ENCODE results near the gene HDAC8.
"Not testable (repeated sequence)": the region's sequence is repeated elsewhere in the genome, so short reads cannot be mapped to it uniquely, and the experiment has no call there.

HDAC8 gene

GRCh38 chrX:72440764-72441163, 131.9 kb downstream of the HDAC8 start:
- not testable (repeated sequence) for H3K27ac Mint-ChIP-seq, H3K4me1 Mint-ChIP-seq, H3K4me3 Mint-ChIP-seq, H3K27me3 Mint-ChIP-seq, ATAC-seq
- H3K9me3 Mint-ChIP-seq: peaks cover 10% of the 10 kb centered on the region
- peaks cover 53% of the 10 kb centered on the region for H3K36me3 Mint-ChIP-seq

GRCh38 chrX:72436010-72436409, 136.6 kb downstream of the HDAC8 start:
- Mint-ChIP-seq H3K27ac (no peak overlapping the region), H3K36me3 (peaks cover 68% of the 10 kb centered on the region)

GRCh38 chrX:72430405-72430968, 142.2 kb downstream of the HDAC8 start:
- ATAC-seq: no peak
- Mint-ChIP-seq H3K27me3 (no peaks in the 10 kb centered on the region), H3K36me3 (peaks cover 62% of the 10 kb centered on the region), H3K4me3 (no peak overlapping the region), H3K9me3 (peaks cover 2% of the 10 kb centered on the region), H3K27ac (no peak overlapping the region), H3K4me1 (no peaks in the 10 kb centered on the region)

More at GRCh38 chrX:72436010-72436409, 136.6 kb downstream of the HDAC8 start:
- H3K27me3 Mint-ChIP-seq: no peaks in the 10 kb centered on the region
- no peak overlapping the region for H3K4me3 Mint-ChIP-seq
- H3K9me3 Mint-ChIP-seq: peaks cover 10% of the 10 kb centered on the region
- no peaks in the 10 kb centered on the region for H3K4me1 Mint-ChIP-seq
- ATAC-seq: no peak

GRCh38 chrX:72421797-72422196, 150.8 kb downstream of the HDAC8 start:
- peaks cover 58% of the 10 kb centered on the region for H3K36me3 Mint-ChIP-seq
- ATAC-seq: no peak
- no peak overlapping the region for H3K27ac Mint-ChIP-seq
- H3K27me3 Mint-ChIP-seq: no peaks in the 10 kb centered on the region
- H3K4me3 Mint-ChIP-seq: no peak overlapping the region
- H3K9me3 Mint-ChIP-seq: peaks cover 18% of the 10 kb centered on the region
- H3K4me1 Mint-ChIP-seq: no peaks in the 10 kb centered on the region

GRCh38 chrX:72409993-72410392, 162.7 kb downstream of the HDAC8 start:
- Mint-ChIP-seq H3K4me3 (no peak overlapping the region), H3K4me1 (no peaks in the 10 kb centered on the region), H3K36me3 (peaks cover 69% of the 10 kb centered on the region), H3K27me3 (no peaks in the 10 kb centered on the region), H3K9me3 (peaks cover 5% of the 10 kb centered on the region), H3K27ac (no peak overlapping the region)
- ATAC-seq: no peak

- Mint-ChIP-seq H3K27ac (no peak overlapping the region), H3K36me3 (peaks cover 66% of the 10 kb centered on the region), H3K27me3 (no peaks in the 10 kb centered on the region), H3K4me3 (no peak overlapping the region), H3K9me3 (no peaks in the 10 kb centered on the region), H3K4me1 (no peaks in the 10 kb centered on the region)
- no peak for ATAC-seq
Measured at GRCh38 chrX:72408885-72409284, 163.8 kb downstream of the HDAC8 start.

- ATAC-seq, H3K9me3 Mint-ChIP-seq, H3K4me3 Mint-ChIP-seq, H3K27ac Mint-ChIP-seq, H3K27me3 Mint-ChIP-seq, H3K4me1 Mint-ChIP-seq: not testable (repeated sequence)
- peaks cover 55% of the 10 kb centered on the region for H3K36me3 Mint-ChIP-seq
Measured at GRCh38 chrX:72405136-72405535, 167.5 kb downstream of the HDAC8 start.

GRCh38 chrX:72402614-72403013, 170.0 kb downstream of the HDAC8 start:
- peaks cover 37% of the 10 kb centered on the region for H3K36me3 Mint-ChIP-seq
- no peak for ATAC-seq
- no peaks in the 10 kb centered on the region for H3K27me3 Mint-ChIP-seq
- no peak overlapping the region for H3K27ac Mint-ChIP-seq
- no peak overlapping the region for H3K4me3 Mint-ChIP-seq
- no peaks in the 10 kb centered on the region for H3K9me3 Mint-ChIP-seq
- no peaks in the 10 kb centered on the region for H3K4me1 Mint-ChIP-seq

GRCh38 chrX:72399816-72400215, 172.8 kb downstream of the HDAC8 start:
- Mint-ChIP-seq H3K27ac (no peak overlapping the region), H3K36me3 (peaks cover 18% of the 10 kb centered on the region), H3K4me3 (no peak overlapping the region), H3K27me3 (no peaks in the 10 kb centered on the region), H3K4me1 (no peaks in the 10 kb centered on the region), H3K9me3 (no peaks in the 10 kb centered on the region)
- no peak for ATAC-seq

- no peaks in the 10 kb centered on the region for H3K9me3 Mint-ChIP-seq
- no peaks in the 10 kb centered on the region for H3K27me3 Mint-ChIP-seq
- H3K4me1 Mint-ChIP-seq: no peaks in the 10 kb centered on the region
- H3K36me3 Mint-ChIP-seq: peaks cover 14% of the 10 kb centered on the region
- H3K27ac Mint-ChIP-seq: no peak overlapping the region
- H3K4me3 Mint-ChIP-seq: no peak overlapping the region
- ATAC-seq: no peak
Measured at GRCh38 chrX:72396117-72396516, 176.5 kb downstream of the HDAC8 start.

GRCh38 chrX:72395237-72395636, 177.4 kb downstream of the HDAC8 start:
- ATAC-seq: no peak
- Mint-ChIP-seq H3K27ac (no peak overlapping the region), H3K4me1 (no peaks in the 10 kb centered on the region), H3K4me3 (no peak overlapping the region), H3K9me3 (no peaks in the 10 kb centered on the region), H3K27me3 (no peaks in the 10 kb centered on the region), H3K36me3 (peaks cover 11% of the 10 kb centered on the region)

- ATAC-seq: no peak
- Mint-ChIP-seq H3K36me3 (peaks cover 5% of the 10 kb centered on the region), H3K27me3 (no peaks in the 10 kb centered on the region), H3K27ac (no peak overlapping the region), H3K9me3 (no peaks in the 10 kb centered on the region), H3K4me1 (no peaks in the 10 kb centered on the region), H3K4me3 (no peak overlapping the region)
Measured at GRCh38 chrX:72394518-72395170, 178.0 kb downstream of the HDAC8 start.

- H3K4me1 Mint-ChIP-seq: no peaks in the 10 kb centered on the region
- H3K9me3 Mint-ChIP-seq: no peaks in the 10 kb centered on the region
- H3K27ac Mint-ChIP-seq: no peak overlapping the region
- H3K27me3 Mint-ChIP-seq: no peaks in the 10 kb centered on the region
- H3K4me3 Mint-ChIP-seq: no peak overlapping the region
- ATAC-seq: no peak
- peaks cover 5% of the 10 kb centered on the region for H3K36me3 Mint-ChIP-seq
Measured at GRCh38 chrX:72393836-72394517, 178.7 kb downstream of the HDAC8 start.

GRCh38 chrX:72392816-72393800, 179.5 kb downstream of the HDAC8 start:
- Mint-ChIP-seq H3K27me3 (no peaks in the 10 kb centered on the region), H3K4me3 (no peak overlapping the region), H3K4me1 (no peaks in the 10 kb centered on the region), H3K27ac (no peak overlapping the region), H3K36me3 (peaks cover 5% of the 10 kb centered on the region), H3K9me3 (no peaks in the 10 kb centered on the region)
- ATAC-seq: no peak

GRCh38 chrX:72392042-72392441, 180.6 kb downstream of the HDAC8 start:
- no peaks in the 10 kb centered on the region for H3K27me3 Mint-ChIP-seq
- no peak overlapping the region for H3K4me3 Mint-ChIP-seq
- H3K9me3 Mint-ChIP-seq: no peaks in the 10 kb centered on the region
- ATAC-seq: no peak
- H3K36me3 Mint-ChIP-seq: peaks cover 5% of the 10 kb centered on the region
- no peak overlapping the region for H3K27ac Mint-ChIP-seq
- no peaks in the 10 kb centered on the region for H3K4me1 Mint-ChIP-seq
